Tibial artery (tissue), 4 donors: ENCODE measurements around the gene ST3GAL6.
"Not testable (repeated sequence)": the region's sequence is repeated elsewhere in the genome, so short reads cannot be mapped to it uniquely, and the experiment has no call there.

ENCODE experiments used
- DNase-seq, 2 donors: peaks; one replicate each; pipeline ENCODE4 v3.0.0-alpha.2; 2019
- H3K27ac ChIP-seq, 2 donors: fragments of 200-600 bp; sonication (generic) in 1 of 2; 1 replicate in 1 of 2; 2 replicates in 1 of 2; pipeline ENCODE4 v1.5.1; 2018 to 2019; ENCODE audit warnings: mild to moderate bottlenecking in 1 of 2
- H3K27me3 ChIP-seq, 2 donors: fragments of 200-600 bp; sonication (generic) in 1 of 2; one replicate each; pipeline versions ENCODE4 v1.5.1 to v1.6.0; 2016 to 2019
- H3K36me3 ChIP-seq, 3 donors: fragments of 200-600 bp; sonication (generic) in 2 of 3; one replicate each; pipeline ENCODE4 v1.5.1; 2016 to 2019; ENCODE audit warnings: mild to moderate bottlenecking in 2 of 3
- H3K4me1 ChIP-seq, 4 donors: fragments of 200-600 bp; sonication (generic) in 2 of 4; 1 replicate in 3 of 4; 2 replicates in 1 of 4; pipeline ENCODE4 v1.5.1; 2016 to 2019
- H3K4me3 ChIP-seq, 2 donors: fragments of 200-600 bp; sonication (generic) in 1 of 2; 1 replicate in 1 of 2; 2 replicates in 1 of 2; pipeline ENCODE4 v1.5.1; 2018 to 2019; ENCODE audit warnings: mild to moderate bottlenecking in 2 of 2
- H3K9me3 ChIP-seq, 3 donors: fragments of 200-600 bp; sonication (generic) in 1 of 3; one replicate each; pipeline ENCODE4 v1.5.1; 2016 to 2019
- CTCF ChIP-seq, 2 experiments: fragments of 200-600 bp in 1 of 2; fragments of 450-650 bp in 1 of 2; IDR thresholded peaks; one replicate each; pipeline ENCODE4 v1.5.1; 2017 to 2019; ENCODE audit warnings: antibody characterized with exemption in 2 of 2, mild to moderate bottlenecking in 1 of 2, moderate library complexity in 1 of 2
- intact Hi-C: fragments of 100-400 bp; cut with DNase I; formaldehyde crosslinking; loops from one replicate; pipeline ENCODE4 v1.15.0; 2023; ENCODE audit warnings: low total_unique reads

ST3GAL6 gene

GRCh38 chr3:98827221-98827920 lies 64.2 kb downstream of the ST3GAL6 start:
- Histone ChIP-seq H3K4me1 (peaks cover 0 to 19% (median 2%) of the 10 kb centered on the region in 4 donors), H3K27ac (no peak overlapping the region), H3K4me3 (no peak overlapping the region), H3K36me3 (no peaks in the 10 kb centered on the region), H3K9me3 (no peaks in the 10 kb centered on the region), H3K27me3 (no peaks in the 10 kb centered on the region)
- no peak for TF ChIP-seq CTCF (IDR thresholded peaks at IDR 0.05)
- intact Hi-C loops, result no loop called here
- no peak for DNase-seq

- intact Hi-C loops, result no loop called here
Measured at GRCh38 chr3:98829246-98829832, 66.2 kb downstream of the ST3GAL6 start.

GRCh38 chr3:98831060-98831459 lies 67.9 kb downstream of the ST3GAL6 start:
- H3K27ac ChIP-seq, H3K9me3 ChIP-seq, H3K36me3 ChIP-seq, DNase-seq, H3K27me3 ChIP-seq, H3K4me3 ChIP-seq, intact Hi-C loops: not testable (repeated sequence)
- peaks cover 0 to 14% (median 2%) of the 10 kb centered on the region in 4 donors for H3K4me1 ChIP-seq

More at GRCh38 chr3:98829246-98829832, 66.2 kb downstream of the ST3GAL6 start:
- TF ChIP-seq CTCF (IDR thresholded peaks at IDR 0.05), result no peak
- no peaks in the 10 kb centered on the region for H3K9me3 ChIP-seq
- no peak overlapping the region for H3K27ac ChIP-seq
- no peaks in the 10 kb centered on the region for H3K27me3 ChIP-seq
- no peak for DNase-seq
- H3K4me1 ChIP-seq, result peaks cover 0 to 19% (median 2%) of the 10 kb centered on the region in 4 donors
- no peak overlapping the region for H3K4me3 ChIP-seq
- no peaks in the 10 kb centered on the region for H3K36me3 ChIP-seq

- no peak for TF ChIP-seq CTCF (IDR thresholded peaks at IDR 0.05)
- peaks cover 0 to 5% (median 0%) of the 10 kb centered on the region in 3 donors for H3K36me3 ChIP-seq
- no peak for DNase-seq
- H3K9me3 ChIP-seq, result no peaks in the 10 kb centered on the region
- peaks cover 0 to 6% (median 0%) of the 10 kb centered on the region in 4 donors for H3K4me1 ChIP-seq
- H3K4me3 ChIP-seq, result no peak overlapping the region
- no peaks in the 10 kb centered on the region for H3K27me3 ChIP-seq
- intact Hi-C loops, result no loop called here
- no peak overlapping the region for H3K27ac ChIP-seq
Measured at GRCh38 chr3:98839846-98840245, 76.7 kb downstream of the ST3GAL6 start.

- Histone ChIP-seq H3K27me3 (no peaks in the 10 kb centered on the region), H3K4me3 (no peak overlapping the region), H3K36me3 (peaks cover 5 to 11% (median 6%) of the 10 kb centered on the region in 3 donors), H3K9me3 (no peaks in the 10 kb centered on the region), H3K27ac (no peak overlapping the region), H3K4me1 (peaks cover 0 to 10% (median 4%) of the 10 kb centered on the region in 4 donors)
- no peak for DNase-seq
- TF ChIP-seq CTCF (IDR thresholded peaks at IDR 0.05), result no peak
- intact Hi-C loops, result no loop called here
Measured at GRCh38 chr3:98843266-98843959, 80.3 kb downstream of the ST3GAL6 start.
